CD4-positive, alpha-beta T cell treated with Interleukin-21 for 1 hour (primary cell): ENCODE data around the gene CDR2.
A peak's percentile ranks its signal among the peaks of the same experiment; 100 is the strongest.
"Not testable (repeated sequence)": the region's sequence is repeated elsewhere in the genome, so short reads cannot be mapped to it uniquely, and the experiment has no call there.

Experiments used
- DNase-seq: peaks from one replicate; pipeline ENCODE4 v3.0.0-alpha.2; 2020

CDR2 gene

GRCh38 chr16:22375117-22375962 lies 921 bp upstream of the CDR2 start:
- DNase-seq: no peak

- DNase-seq: peak; percentile 36
Observed at GRCh38 chr16:22373662-22374310, 633 bp downstream of the CDR2 start.

- no peak for DNase-seq
Observed at GRCh38 chr16:22372882-22373661, 1.3 kb downstream of the CDR2 start.

- no peak for DNase-seq
Observed at GRCh38 chr16:22370038-22370820, 4.2 kb downstream of the CDR2 start.

- peak; percentile 55 for DNase-seq
Observed at GRCh38 chr16:22369221-22369811, 5.1 kb downstream of the CDR2 start.

GRCh38 chr16:22368200-22368826 lies 6.1 kb downstream of the CDR2 start:
- not testable (repeated sequence) for DNase-seq

- no peak for DNase-seq
Observed at GRCh38 chr16:22366889-22367288, 7.5 kb downstream of the CDR2 start.

- no peak for DNase-seq
Observed at GRCh38 chr16:22366371-22366770, 8.0 kb downstream of the CDR2 start.

GRCh38 chr16:22364241-22364640 lies 10.2 kb downstream of the CDR2 start:
- no peak for DNase-seq

- no peak for DNase-seq
Observed at GRCh38 chr16:22360963-22361659, 13.3 kb downstream of the CDR2 start.

GRCh38 chr16:22359679-22360078 lies 14.7 kb downstream of the CDR2 start:
- DNase-seq: no peak

- peak; percentile 61 for DNase-seq
Observed at GRCh38 chr16:22358000-22358399, 16.4 kb downstream of the CDR2 start.

GRCh38 chr16:22357635-22357971 lies 16.8 kb downstream of the CDR2 start:
- peak; percentile 60 for DNase-seq

GRCh38 chr16:22356930-22357634 lies 17.3 kb downstream of the CDR2 start:
- no peak for DNase-seq

GRCh38 chr16:22355487-22355908 lies 18.9 kb downstream of the CDR2 start:
- peak; percentile 45 for DNase-seq

- no peak for DNase-seq
Observed at GRCh38 chr16:22353933-22354541, 20.4 kb downstream of the CDR2 start.

GRCh38 chr16:22353191-22353919 lies 21.1 kb downstream of the CDR2 start:
- DNase-seq: peak; percentile 40

GRCh38 chr16:22352723-22353122 lies 21.7 kb downstream of the CDR2 start:
- DNase-seq: no peak

GRCh38 chr16:22352140-22352539 lies 22.3 kb downstream of the CDR2 start:
- DNase-seq: no peak
